IPS-20b (cell line): ENCODE results near the gene BRS3.

Experiments used
- H3K27ac ChIP-seq: one replicate; pipeline ENCODE4 v1.5.1; 2013; ENCODE audit warnings: low read length
- H3K27me3 ChIP-seq: 2 replicates; pipeline ENCODE4 v1.6.1; 2013; ENCODE audit warnings: mild to moderate bottlenecking, low read length, inconsistent platforms; ENCODE audit not compliant: insufficient read depth
- H3K36me3 ChIP-seq: 2 replicates; pipeline ENCODE4 v1.6.1; 2013; ENCODE audit warnings: low read depth, mild to moderate bottlenecking, inconsistent platforms, low read length, moderate library complexity; ENCODE audit not compliant: insufficient read depth
- H3K4me1 ChIP-seq: 2 replicates; pipeline ENCODE4 v1.6.1; 2013; ENCODE audit warnings: mild to moderate bottlenecking, control low read depth, inconsistent platforms, low read length, moderate library complexity; ENCODE audit not compliant: insufficient read depth
- H3K4me3 ChIP-seq: 2 replicates; pipeline ENCODE4 v1.5.1; 2013; ENCODE audit warnings: mild to moderate bottlenecking, low read length, inconsistent platforms
- H3K9ac ChIP-seq: 2 replicates; pipeline ENCODE4 v1.6.1; 2013; ENCODE audit warnings: low read depth, mild to moderate bottlenecking, inconsistent platforms, low read length, moderate library complexity
- H3K9me3 ChIP-seq: 2 replicates; pipeline ENCODE4 v1.6.1; 2013; ENCODE audit warnings: mild to moderate bottlenecking, low read depth, low read length, inconsistent platforms; ENCODE audit not compliant: insufficient read depth

The BRS3 gene

GRCh38 chrX:136540226-136540625, 52.5 kb downstream of the BRS3 start:
- H3K9ac ChIP-seq = no peak overlapping the region
- no peaks in the 10 kb centered on the region for H3K27me3 ChIP-seq
- H3K36me3 ChIP-seq = no peaks in the 10 kb centered on the region
- H3K9me3 ChIP-seq = no peaks in the 10 kb centered on the region
- no peak overlapping the region for H3K4me3 ChIP-seq
- no peak overlapping the region for H3K27ac ChIP-seq
- no peaks in the 10 kb centered on the region for H3K4me1 ChIP-seq

GRCh38 chrX:136541294-136541693, 53.5 kb downstream of the BRS3 start:
- Histone ChIP-seq H3K9ac (no peak overlapping the region), H3K9me3 (no peaks in the 10 kb centered on the region), H3K36me3 (no peaks in the 10 kb centered on the region), H3K4me1 (no peaks in the 10 kb centered on the region), H3K4me3 (no peak overlapping the region), H3K27ac (no peak overlapping the region), H3K27me3 (no peaks in the 10 kb centered on the region)

DNA sequence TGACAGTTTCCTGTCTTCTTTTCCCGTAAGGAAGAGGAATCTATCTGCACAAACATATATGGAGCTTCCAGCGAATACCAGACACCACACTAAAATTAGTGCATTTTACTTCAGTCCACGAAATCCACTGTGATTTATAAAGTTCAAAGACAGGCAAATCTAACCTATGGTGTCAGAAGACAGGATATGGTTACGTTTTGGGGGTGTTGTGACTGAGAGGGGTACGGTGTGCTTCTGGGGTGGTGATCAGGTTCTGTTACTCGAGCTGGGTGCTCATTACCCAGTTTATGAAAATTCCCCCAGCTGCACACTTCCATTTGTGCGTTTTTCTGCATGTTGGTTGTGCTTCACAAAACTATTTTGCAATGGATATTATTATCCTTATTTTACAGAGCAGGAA, 54.5 kb downstream of the BRS3 start:
- no peaks in the 10 kb centered on the region for H3K9me3 ChIP-seq
- no peaks in the 10 kb centered on the region for H3K36me3 ChIP-seq
- no peak overlapping the region for H3K27ac ChIP-seq
- H3K4me3 ChIP-seq = no peak overlapping the region
- H3K4me1 ChIP-seq = no peaks in the 10 kb centered on the region
- H3K27me3 ChIP-seq = no peaks in the 10 kb centered on the region
- no peak overlapping the region for H3K9ac ChIP-seq
